H1 (cell line): ENCODE measurements around the gene ZNF106. TPM values are rescaled to one million over a fixed set of nuclear protein-coding genes. Genes with fewer than 3 reads are reported as not detected.

Experiments
- CTCF ChIA-PET: fragments of 300-600 bp; sonication (Branson Sonifier 250); formaldehyde crosslinking; loops from one replicate; lab custom pipeline; 2021; ENCODE audit not compliant: partially characterized antibody; lab: Charles Lee
- POLR2A ChIA-PET: fragments of 300-600 bp; sonication (Branson Sonifier 250); formaldehyde crosslinking; loops from one replicate; lab custom pipeline; 2021; ENCODE audit warnings: inconsistent platforms; ENCODE audit not compliant: partially characterized antibody; lab: Charles Lee
- DNase-seq, 2 experiments: peaks; one replicate each; pipeline versions ENCODE4 v3.0.0 to v3.0.0-alpha.2; 2010 to 2022; ENCODE audit warnings: low spot score in 2 of 2, low read depth in 1 of 2, mixed read lengths in 1 of 2
- FAIRE-seq: peaks from 2 replicates; lab custom pipeline; 2011; peaks lifted over from hg19 to GRCh38; lab: Jason Lieb, UNC
- H2AFZ ChIP-seq: 2 replicates; pipeline ENCODE4 v1.8.1; 2012; ENCODE audit warnings: low read length, inconsistent platforms
- H2AK5ac ChIP-seq: 2 replicates; pipeline ENCODE4 v1.6.1; 2013; ENCODE audit warnings: low read depth, low read length
- H2BK120ac ChIP-seq: replicated peaks from 2 replicates; pipeline ENCODE3; 2013; ENCODE audit warnings: low read depth, low read length, inconsistent platforms
- H2BK12ac ChIP-seq: 2 replicates; pipeline ENCODE4 v1.6.1; 2013; ENCODE audit warnings: low read depth, low read length
- H2BK15ac ChIP-seq: 2 replicates; pipeline ENCODE4 v1.6.1; 2013; ENCODE audit warnings: low read length
- H2BK20ac ChIP-seq: 2 replicates; pipeline ENCODE4 v1.6.1; 2013; ENCODE audit warnings: low read length
- H2BK5ac ChIP-seq: 2 replicates; pipeline ENCODE4 v1.6.1; 2013; ENCODE audit warnings: low read depth, low read length
- H3K14ac ChIP-seq: 2 replicates; pipeline ENCODE4 v1.6.1; 2013; ENCODE audit warnings: inconsistent platforms; ENCODE audit not compliant: insufficient read length
- H3K18ac ChIP-seq: 2 replicates; pipeline ENCODE4 v1.6.1; 2013; ENCODE audit warnings: low read length; ENCODE audit errors: extremely low read depth
- H3K23ac ChIP-seq: 2 replicates; pipeline ENCODE4 v1.6.1; 2013; ENCODE audit warnings: inconsistent platforms; ENCODE audit not compliant: insufficient read length
- H3K23me2 ChIP-seq: 2 replicates; pipeline ENCODE4 v1.6.1; 2013; ENCODE audit warnings: low read depth, low read length
- H3K27ac ChIP-seq: 2 replicates; pipeline ENCODE4 v1.6.1; 2011; ENCODE audit warnings: low read depth, low read length, inconsistent platforms
- H3K27me3 ChIP-seq, 4 experiments: replicated peaks in 1 of 4; 1 replicate in 1 of 4; 2 replicates in 3 of 4; pipeline versions ENCODE4 v1.6.1 to v1.8.1; 2011 to 2013; ENCODE audit warnings: low read length in 3 of 4, mild to moderate bottlenecking in 3 of 4, inconsistent platforms in 2 of 4, mixed read lengths in 2 of 4, moderate library complexity in 1 of 4; ENCODE audit not compliant: control insufficient read depth in 3 of 4, insufficient read depth in 3 of 4; ENCODE audit errors: extremely low read depth in 1 of 4
- H3K36me3 ChIP-seq, 4 experiments: 2 replicates each; pipeline versions ENCODE4 v1.6.1 to v1.8.1; 2011 to 2013; ENCODE audit warnings: mild to moderate bottlenecking in 4 of 4, low read length in 3 of 4, moderate library complexity in 2 of 4, control low read depth in 1 of 4, inconsistent platforms in 1 of 4; ENCODE audit not compliant: insufficient read depth in 4 of 4, control insufficient read depth in 2 of 4
- H3K4ac ChIP-seq: replicated peaks from 2 replicates; pipeline ENCODE3; 2013; ENCODE audit warnings: low read length, low read depth, mixed read lengths, inconsistent platforms; ENCODE audit not compliant: insufficient read length
- H3K4me1 ChIP-seq, 4 experiments: replicated peaks in 1 of 4; 1 replicate in 1 of 4; 2 replicates in 3 of 4; pipeline versions ENCODE4 v1.6.1 to v1.8.1; 2011 to 2013; ENCODE audit warnings: low read length in 3 of 4, inconsistent platforms in 2 of 4, mixed read lengths in 1 of 4; ENCODE audit not compliant: insufficient read depth in 4 of 4, control insufficient read depth in 3 of 4
- H3K4me2 ChIP-seq, 2 experiments: 2 replicates each; pipeline versions ENCODE4 v1.6.1 to v1.8.1; 2011 to 2013; ENCODE audit warnings: low read depth in 2 of 2, low read length in 2 of 2, control low read depth in 1 of 2, inconsistent platforms in 1 of 2, mild to moderate bottlenecking in 1 of 2; ENCODE audit not compliant: insufficient read depth in 1 of 2
- H3K4me3 ChIP-seq, 4 experiments: fragments of 200-600, 300-600 bp in 1 of 4; sonication (generic), shearing (Covaris generic), sonication (Bioruptor Twin) in 1 of 4; 2 replicates each; pipeline versions ENCODE4 v1.5.1 to v1.8.1; 2011 to 2016; ENCODE audit warnings: low read length in 4 of 4, low read depth in 3 of 4, control low read depth in 2 of 4, inconsistent platforms in 2 of 4, mild to moderate bottlenecking in 2 of 4, mixed read lengths in 1 of 4, moderate library complexity in 1 of 4; ENCODE audit not compliant: insufficient read depth in 2 of 4; ENCODE audit errors: extremely low read depth in 1 of 4
- H3K56ac ChIP-seq: replicated peaks from 2 replicates; pipeline ENCODE3; 2013; ENCODE audit warnings: low read depth, mild to moderate bottlenecking, mixed read lengths, low read length, inconsistent platforms; ENCODE audit not compliant: insufficient read length
- H3K79me1 ChIP-seq: 2 replicates; pipeline ENCODE4 v1.6.1; 2013; ENCODE audit warnings: low read depth, low read length, control low read depth
- H3K79me2 ChIP-seq, 2 experiments: 2 replicates each; pipeline versions ENCODE4 v1.6.1 to v1.8.1; 2012 to 2013; ENCODE audit warnings: low read length in 2 of 2, mild to moderate bottlenecking in 2 of 2, inconsistent platforms in 1 of 2; ENCODE audit not compliant: insufficient read depth in 2 of 2, control insufficient read depth in 1 of 2
- H3K9ac ChIP-seq, 4 experiments: replicated peaks in 1 of 4; 1 replicate in 1 of 4; 2 replicates in 3 of 4; pipeline versions ENCODE4 v1.6.1 to v1.8.1; 2011 to 2013; ENCODE audit warnings: low read depth in 3 of 4, low read length in 3 of 4, control low read depth in 2 of 4, mild to moderate bottlenecking in 2 of 4, moderate library complexity in 2 of 4, inconsistent platforms in 1 of 4; ENCODE audit errors: extremely low read depth in 1 of 4
- H3K9me3 ChIP-seq, 2 experiments: 2 replicates each; pipeline versions ENCODE4 v1.6.1 to v1.8.1; 2012 to 2013; ENCODE audit warnings: mild to moderate bottlenecking in 2 of 2, moderate library complexity in 2 of 2, control low read depth in 1 of 2, inconsistent platforms in 1 of 2, low read depth in 1 of 2, low read length in 1 of 2, mixed read lengths in 1 of 2; ENCODE audit not compliant: insufficient read depth in 2 of 2
- H4K20me1 ChIP-seq, 2 experiments: replicated peaks in 1 of 2; 2 replicates each; pipeline versions ENCODE3 to v1.8.1; 2011 to 2013; ENCODE audit warnings: inconsistent platforms in 2 of 2, low read length in 2 of 2, mild to moderate bottlenecking in 1 of 2; ENCODE audit not compliant: insufficient read depth in 2 of 2, control insufficient read depth in 1 of 2
- H4K5ac ChIP-seq: 2 replicates; pipeline ENCODE4 v1.6.1; 2013; ENCODE audit warnings: low read length, low read depth, mixed read lengths, inconsistent platforms; ENCODE audit not compliant: insufficient read length
- H4K8ac ChIP-seq: 2 replicates; pipeline ENCODE4 v1.8.0; 2013; ENCODE audit warnings: mild to moderate bottlenecking, moderate library complexity, low read length, inconsistent platforms; ENCODE audit not compliant: insufficient read depth; ENCODE audit errors: extremely low read depth
- H4K91ac ChIP-seq: replicated peaks from 2 replicates; pipeline ENCODE3; 2013; ENCODE audit warnings: low read length, mixed read lengths, inconsistent platforms; ENCODE audit not compliant: insufficient read length
- CBX5 ChIP-seq: fragments of 300-800, 300-1000 bp; sonication (generic); IDR thresholded peaks from 2 replicates; pipeline ENCODE4 v1.7.1; 2016; ENCODE audit warnings: antibody characterized with exemption, low read length, low read depth
- CEBPB ChIP-seq: IDR thresholded peaks from 2 replicates; pipeline ENCODE4 v1.6.1; 2012; ENCODE audit warnings: low read depth, low read length
- E2F6 ChIP-seq: IDR thresholded peaks from 2 replicates; pipeline ENCODE4 v1.6.1; 2012; ENCODE audit warnings: inconsistent platforms
- EP300 ChIP-seq, 2 experiments: IDR thresholded peaks; 1 replicate in 1 of 2; 2 replicates in 1 of 2; pipeline ENCODE4 v1.6.1; 2011 to 2012; ENCODE audit warnings: low read depth in 2 of 2, low read length in 2 of 2, mild to moderate bottlenecking in 2 of 2, borderline replicate concordance in 1 of 2, inconsistent platforms in 1 of 2, moderate library complexity in 1 of 2
- KDM1A ChIP-seq: fragments of 200-600, 300-600 bp; sonication (generic); IDR thresholded peaks from 2 replicates; pipeline ENCODE4 v1.7.1; 2016; ENCODE audit warnings: mild to moderate bottlenecking, low read length, borderline replicate concordance
- SAP30 ChIP-seq: fragments of 300-600 bp; sonication (generic); IDR thresholded peaks from 2 replicates; pipeline ENCODE4 v1.7.1; 2012; ENCODE audit warnings: low read length, moderate library complexity, mild to moderate bottlenecking, inconsistent platforms; ENCODE audit not compliant: insufficient read depth, insufficient replicate concordance
- WGBS, 2 experiments: shearing (Covaris generic) in 1 of 2; methylation state at CpG; one replicate each; pipeline versions ENCODE4 v1.1.6 to v1.1.7; 2013 to 2015; ENCODE audit warnings: low lambda C conversion rate in 2 of 2, mixed read lengths in 2 of 2, inconsistent platforms in 1 of 2, low coverage in 1 of 2, missing lambda C conversion rate in 1 of 2; ENCODE audit not compliant: insufficient replicate concordance in 2 of 2, insufficient coverage in 1 of 2, insufficient read length in 1 of 2; ENCODE audit errors: extremely low coverage in 1 of 2, missing lambda C conversion rate in 1 of 2; 5-methylcytosine and 5-hydroxymethylcytosine counted together
- polyA plus RNA-seq, 7 experiments: library from polyadenylated mRNA; depleted of rRNA in 3 of 7; stranded (reverse) in 5 of 7; unstranded in 2 of 7; fragments of >200 nt in 5 of 7; fragments of 200-250 nt in 2 of 7; gene quantifications; 1 replicate in 5 of 7; 2 replicates in 1 of 7; 4 replicates in 1 of 7; pipeline versions ENCODE4 v1.2.1 to v1.2.3, GENCODE V29; 2011 to 2013; ENCODE audit warnings: missing spikeins in 2 of 7, mixed read lengths in 2 of 7
- total RNA-seq: library from RNA; stranded (reverse); fragmentation: NEBNext Ultra II Directional; extraction: Animal tissue kit (Norgen Biotek cat#: 25700); gene quantifications from 2 replicates; pipeline ENCODE4 v1.2.1, GENCODE V29; 2021

ZNF106 gene
- total and polyA plus RNA-seq, 2 of the 8 experiments (the other 6 are each of a cell fraction or from before 2014, with no cell fraction given), result 18.2 to 62.0 TPM

DNA sequence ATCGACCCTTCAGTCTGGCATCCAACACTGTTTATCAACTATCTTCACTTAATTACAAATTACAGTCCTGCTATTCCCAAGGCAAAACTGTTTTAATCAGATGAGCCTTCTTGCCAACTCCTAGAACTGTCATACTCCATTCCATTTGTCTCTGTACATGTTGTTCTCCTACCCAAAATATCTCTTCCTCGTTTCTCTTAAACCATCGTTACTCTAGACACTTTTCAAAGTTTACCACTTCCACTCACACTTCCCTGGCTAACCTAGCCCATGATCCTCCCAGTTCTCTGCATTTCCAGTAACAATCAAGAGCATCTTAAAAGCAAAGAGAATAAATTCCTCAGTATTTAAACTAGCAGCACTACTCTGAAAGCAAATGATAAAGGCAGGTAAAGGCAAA is 19.9 kb downstream of the ZNF106 start:
- no peaks in the 10 kb centered on the region for H3K23me2 ChIP-seq
- H3K27ac ChIP-seq, result no peak overlapping the region
- H3K36me3 ChIP-seq, result peaks cover 0 to 3% (median 0%) of the 10 kb centered on the region in 4 experiments; a peak in 1 of 8 replicates
- no peak overlapping the region for H3K9ac ChIP-seq
- peak overlapping the region; percentile 79 for H3K23ac ChIP-seq
- no peak overlapping the region for H3K4me2 ChIP-seq
- no peak overlapping the region for H2BK5ac ChIP-seq
- H3K56ac ChIP-seq, result no peak overlapping the region
- H4K20me1 ChIP-seq, result peaks cover 0 to 3% of the 10 kb centered on the region in 2 experiments
- H2BK20ac ChIP-seq, result no peak overlapping the region
- no peak overlapping the region for H4K8ac ChIP-seq
- no peaks in the 10 kb centered on the region for H3K27me3 ChIP-seq
- H3K9me3 ChIP-seq, result no peaks in the 10 kb centered on the region
- H2AFZ ChIP-seq, result no peak overlapping the region
- WGBS, 2 experiments, result 89 to 100% methylated on average over 2 to 3 of the region's 3 CpGs
- 0 out of 4 replicates have a peak, but pooled peaks cover 0 to 3% of the 10 kb centered on the region in 2 experiments for H3K79me2 ChIP-seq
- no peak overlapping the region for H2AK5ac ChIP-seq
- H3K4me3 ChIP-seq, result no peak overlapping the region
- H4K91ac ChIP-seq, result no peak overlapping the region
- H3K14ac ChIP-seq, result no peak overlapping the region
- no peak overlapping the region for H2BK120ac ChIP-seq
- no peak overlapping the region for H4K5ac ChIP-seq
- no peak overlapping the region for H3K18ac ChIP-seq
- FAIRE-seq (no peak), DNase-seq (no peak)
- H2BK12ac ChIP-seq, result no peak overlapping the region
- ChIA-PET POLR2A (no interaction called here), CTCF (interaction anchor here (0.7 to 1.7 kb wide), 14 partner anchors 13 to 332 kb away, joined by 3 to 8 read pairs (median 3); partner anchors contain the start of gene ZNF106)
- no peaks in the 10 kb centered on the region for H3K4me1 ChIP-seq
- TF ChIP-seq EP300 (IDR thresholded peaks at IDR 0.05; ENCODE audit: borderline replicate concordance in 1 of 2, low read depth in 2 of 2, low read length in 2 of 2), result no peak
- TF ChIP-seq CEBPB, result no peak
- TF ChIP-seq SAP30, result no peak
- no peak for TF ChIP-seq CBX5
- TF ChIP-seq KDM1A, result no peak
- no peak for TF ChIP-seq E2F6
- H2BK15ac ChIP-seq, result no peak overlapping the region
- H3K4ac ChIP-seq, result no peak overlapping the region
- H3K79me1 ChIP-seq, result no peaks in the 10 kb centered on the region
